Tibial artery (tissue), 4 donors: ENCODE measurements around the gene STIL.
"Not testable (repeated sequence)": the region's sequence is repeated elsewhere in the genome, so short reads cannot be mapped to it uniquely, and the experiment has no call there.

ENCODE experiments used
- DNase-seq, 2 donors: peaks; one replicate each; pipeline ENCODE4 v3.0.0-alpha.2; 2019
- H3K27ac ChIP-seq, 2 donors: fragments of 200-600 bp; sonication (generic) in 1 of 2; 1 replicate in 1 of 2; 2 replicates in 1 of 2; pipeline ENCODE4 v1.5.1; 2018 to 2019; ENCODE audit warnings: mild to moderate bottlenecking in 1 of 2
- H3K27me3 ChIP-seq, 2 donors: fragments of 200-600 bp; sonication (generic) in 1 of 2; one replicate each; pipeline versions ENCODE4 v1.5.1 to v1.6.0; 2016 to 2019
- H3K36me3 ChIP-seq, 3 donors: fragments of 200-600 bp; sonication (generic) in 2 of 3; one replicate each; pipeline ENCODE4 v1.5.1; 2016 to 2019; ENCODE audit warnings: mild to moderate bottlenecking in 2 of 3
- H3K4me1 ChIP-seq, 4 donors: fragments of 200-600 bp; sonication (generic) in 2 of 4; 1 replicate in 3 of 4; 2 replicates in 1 of 4; pipeline ENCODE4 v1.5.1; 2016 to 2019
- H3K4me3 ChIP-seq, 2 donors: fragments of 200-600 bp; sonication (generic) in 1 of 2; 1 replicate in 1 of 2; 2 replicates in 1 of 2; pipeline ENCODE4 v1.5.1; 2018 to 2019; ENCODE audit warnings: mild to moderate bottlenecking in 2 of 2
- H3K9me3 ChIP-seq, 3 donors: fragments of 200-600 bp; sonication (generic) in 1 of 3; one replicate each; pipeline ENCODE4 v1.5.1; 2016 to 2019
- intact Hi-C: fragments of 100-400 bp; cut with DNase I; formaldehyde crosslinking; loops from one replicate; pipeline ENCODE4 v1.15.0; 2023; ENCODE audit warnings: low total_unique reads
- TF ChIP-seq, protein P1 (sequence below), 2 experiments: fragments of 200-600 bp in 1 of 2; fragments of 450-650 bp in 1 of 2; IDR thresholded peaks; one replicate each; pipeline ENCODE4 v1.5.1; 2017 to 2019; ENCODE audit warnings: antibody characterized with exemption in 2 of 2, mild to moderate bottlenecking in 1 of 2, moderate library complexity in 1 of 2

The STIL gene

GRCh38 chr1:47328992-47329391 lies 15.0 kb upstream of the STIL start:
- intact Hi-C loops = no loop called here

GRCh38 chr1:47326271-47326670 lies 12.3 kb upstream of the STIL start:
- intact Hi-C loops = no loop called here
- Histone ChIP-seq H3K4me3 (no peak overlapping the region), H3K27ac (no peak overlapping the region), H3K4me1 (no peaks in the 10 kb centered on the region), H3K36me3 (no peaks in the 10 kb centered on the region), H3K9me3 (no peaks in the 10 kb centered on the region), H3K27me3 (no peaks in the 10 kb centered on the region)
- DNase-seq = no peak
- TF ChIP-seq, protein P1, sequence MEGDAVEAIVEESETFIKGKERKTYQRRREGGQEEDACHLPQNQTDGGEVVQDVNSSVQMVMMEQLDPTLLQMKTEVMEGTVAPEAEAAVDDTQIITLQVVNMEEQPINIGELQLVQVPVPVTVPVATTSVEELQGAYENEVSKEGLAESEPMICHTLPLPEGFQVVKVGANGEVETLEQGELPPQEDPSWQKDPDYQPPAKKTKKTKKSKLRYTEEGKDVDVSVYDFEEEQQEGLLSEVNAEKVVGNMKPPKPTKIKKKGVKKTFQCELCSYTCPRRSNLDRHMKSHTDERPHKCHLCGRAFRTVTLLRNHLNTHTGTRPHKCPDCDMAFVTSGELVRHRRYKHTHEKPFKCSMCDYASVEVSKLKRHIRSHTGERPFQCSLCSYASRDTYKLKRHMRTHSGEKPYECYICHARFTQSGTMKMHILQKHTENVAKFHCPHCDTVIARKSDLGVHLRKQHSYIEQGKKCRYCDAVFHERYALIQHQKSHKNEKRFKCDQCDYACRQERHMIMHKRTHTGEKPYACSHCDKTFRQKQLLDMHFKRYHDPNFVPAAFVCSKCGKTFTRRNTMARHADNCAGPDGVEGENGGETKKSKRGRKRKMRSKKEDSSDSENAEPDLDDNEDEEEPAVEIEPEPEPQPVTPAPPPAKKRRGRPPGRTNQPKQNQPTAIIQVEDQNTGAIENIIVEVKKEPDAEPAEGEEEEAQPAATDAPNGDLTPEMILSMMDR (IDR thresholded peaks at IDR 0.05) = no peak

More at GRCh38 chr1:47328992-47329391, 15.0 kb upstream of the STIL start:
- DNase-seq = no peak
- H3K4me3 ChIP-seq = no peak overlapping the region
- no peaks in the 10 kb centered on the region for H3K9me3 ChIP-seq
- TF ChIP-seq, protein P1 (IDR thresholded peaks at IDR 0.05) = no peak
- H3K27ac ChIP-seq = peak overlapping the region in 1 of 2 donors; percentile 45
- H3K36me3 ChIP-seq = no peaks in the 10 kb centered on the region
- H3K27me3 ChIP-seq = no peaks in the 10 kb centered on the region
- H3K4me1 ChIP-seq = peaks cover 0 to 14% (median 5%) of the 10 kb centered on the region in 4 donors

DNA sequence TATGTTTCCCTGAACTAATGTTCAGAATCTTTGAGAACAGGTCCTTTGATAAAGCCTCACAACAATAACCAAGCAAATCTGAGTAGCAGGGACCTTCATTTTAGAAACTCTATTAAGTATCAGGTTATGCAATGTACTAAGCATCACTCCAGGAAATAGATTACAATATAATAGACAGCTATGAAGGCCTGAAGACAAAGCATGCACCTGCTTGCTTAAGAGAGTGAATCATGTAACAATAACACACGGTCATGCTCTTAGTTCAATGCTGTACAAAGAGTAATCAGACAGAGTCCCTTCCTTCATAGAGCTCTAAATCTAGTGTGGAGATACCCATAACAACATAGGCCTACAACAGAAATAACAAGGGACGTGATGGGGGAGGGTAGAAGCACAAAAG lies 11.6 kb upstream of the STIL start:
- Histone ChIP-seq H3K36me3 (no peaks in the 10 kb centered on the region), H3K4me1 (no peaks in the 10 kb centered on the region), H3K27ac (no peak overlapping the region), H3K4me3 (no peak overlapping the region), H3K9me3 (no peaks in the 10 kb centered on the region), H3K27me3 (no peaks in the 10 kb centered on the region)
- DNase-seq = no peak
- intact Hi-C loops = no loop called here
- TF ChIP-seq, protein P1 (IDR thresholded peaks at IDR 0.05) = no peak

GRCh38 chr1:47324682-47325081 lies 10.7 kb upstream of the STIL start:
- TF ChIP-seq, protein P1 (IDR thresholded peaks at IDR 0.05) = no peak
- no peaks in the 10 kb centered on the region for H3K4me1 ChIP-seq
- no peak overlapping the region for H3K27ac ChIP-seq
- H3K27me3 ChIP-seq = no peaks in the 10 kb centered on the region
- H3K9me3 ChIP-seq = no peaks in the 10 kb centered on the region
- intact Hi-C loops = no loop called here
- no peaks in the 10 kb centered on the region for H3K36me3 ChIP-seq
- DNase-seq = no peak
- H3K4me3 ChIP-seq = no peak overlapping the region

DNA sequence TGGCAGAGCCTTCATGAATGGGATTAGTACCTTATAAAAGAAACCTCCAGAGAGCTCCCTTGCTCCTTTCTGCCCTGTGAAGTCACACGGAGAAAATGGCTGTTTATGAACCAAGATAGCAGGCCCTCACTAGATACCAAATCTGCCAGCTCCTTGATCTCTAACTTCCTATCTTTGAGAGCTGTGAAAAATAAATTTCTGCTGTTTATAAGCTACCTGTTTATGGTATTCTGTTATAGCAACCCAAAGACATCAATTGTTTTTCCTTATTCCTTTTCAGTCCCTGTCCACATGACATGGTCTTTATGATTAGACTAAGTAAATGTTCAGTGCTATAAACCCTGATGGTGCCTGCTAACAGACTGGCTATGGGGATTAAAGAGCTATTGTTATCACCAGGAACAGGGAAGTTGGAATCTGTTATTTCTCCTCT lies 9.7 kb upstream of the STIL start:
- TF ChIP-seq, protein P1 (IDR thresholded peaks at IDR 0.05) = no peak
- H3K9me3 ChIP-seq = no peaks in the 10 kb centered on the region
- H3K36me3 ChIP-seq = no peaks in the 10 kb centered on the region
- no peak overlapping the region for H3K27ac ChIP-seq
- H3K4me3 ChIP-seq = no peak overlapping the region
- no peaks in the 10 kb centered on the region for H3K4me1 ChIP-seq
- H3K27me3 ChIP-seq = no peaks in the 10 kb centered on the region
- intact Hi-C loops = no loop called here
- DNase-seq = no peak

GRCh38 chr1:47319968-47320367 lies 6.0 kb upstream of the STIL start:
- H3K4me1 ChIP-seq, H3K36me3 ChIP-seq, DNase-seq, H3K27me3 ChIP-seq, intact Hi-C loops, H3K9me3 ChIP-seq, H3K27ac ChIP-seq, H3K4me3 ChIP-seq: not testable (repeated sequence)
